ENCODE data around the gene VENTX. TPM values are rescaled to one million over a fixed set of nuclear protein-coding genes. Genes with fewer than 3 reads are reported as not detected.

The VENTX gene
- total RNA-seq, 2 donors from 2014 or later, result 5.1 to 9.5 TPM

DNA sequence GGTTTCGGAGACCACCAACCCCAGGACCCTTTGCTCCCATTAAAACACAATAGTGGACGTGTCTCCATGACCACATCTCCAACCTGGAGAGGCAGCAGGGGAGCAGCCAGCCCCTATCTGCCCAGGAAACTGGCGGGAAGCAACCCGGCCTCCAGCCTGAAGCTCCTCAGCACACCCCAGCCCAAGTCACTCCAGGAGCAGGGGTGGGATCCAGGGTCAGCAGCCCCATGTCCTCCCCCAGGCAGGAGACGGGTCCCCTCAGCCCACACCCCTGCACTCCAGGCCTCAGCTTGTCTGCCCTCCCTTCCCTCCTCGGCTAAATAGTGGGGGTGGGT, 38.4 kb downstream of the VENTX start:
- Histone ChIP-seq H3K4me1 (ENCODE audit: control insufficient read depth in 1 of 2, low read depth in 2 of 2) (peaks cover 9 to 11% of the 10 kb centered on the region in 2 donors), H3K36me3 (peaks cover 7% of the 10 kb centered on the region), H3K4me3 (peak overlapping the region; percentile 58), H3K27me3 (replicated peaks; ENCODE audit: insufficient read depth) (no peaks in the 10 kb centered on the region), H3K9me3 (no peaks in the 10 kb centered on the region), H3K27ac (no peak overlapping the region)
- no peak for ATAC-seq (ENCODE audit: insufficient number of reproducible peaks, low FRiP score, low read depth)
- DNase-seq (ENCODE audit: low spot score), result no peak
- TF ChIP-seq, protein P1, sequence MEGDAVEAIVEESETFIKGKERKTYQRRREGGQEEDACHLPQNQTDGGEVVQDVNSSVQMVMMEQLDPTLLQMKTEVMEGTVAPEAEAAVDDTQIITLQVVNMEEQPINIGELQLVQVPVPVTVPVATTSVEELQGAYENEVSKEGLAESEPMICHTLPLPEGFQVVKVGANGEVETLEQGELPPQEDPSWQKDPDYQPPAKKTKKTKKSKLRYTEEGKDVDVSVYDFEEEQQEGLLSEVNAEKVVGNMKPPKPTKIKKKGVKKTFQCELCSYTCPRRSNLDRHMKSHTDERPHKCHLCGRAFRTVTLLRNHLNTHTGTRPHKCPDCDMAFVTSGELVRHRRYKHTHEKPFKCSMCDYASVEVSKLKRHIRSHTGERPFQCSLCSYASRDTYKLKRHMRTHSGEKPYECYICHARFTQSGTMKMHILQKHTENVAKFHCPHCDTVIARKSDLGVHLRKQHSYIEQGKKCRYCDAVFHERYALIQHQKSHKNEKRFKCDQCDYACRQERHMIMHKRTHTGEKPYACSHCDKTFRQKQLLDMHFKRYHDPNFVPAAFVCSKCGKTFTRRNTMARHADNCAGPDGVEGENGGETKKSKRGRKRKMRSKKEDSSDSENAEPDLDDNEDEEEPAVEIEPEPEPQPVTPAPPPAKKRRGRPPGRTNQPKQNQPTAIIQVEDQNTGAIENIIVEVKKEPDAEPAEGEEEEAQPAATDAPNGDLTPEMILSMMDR (IDR thresholded peaks at IDR 0.05), result no peak

DNA sequence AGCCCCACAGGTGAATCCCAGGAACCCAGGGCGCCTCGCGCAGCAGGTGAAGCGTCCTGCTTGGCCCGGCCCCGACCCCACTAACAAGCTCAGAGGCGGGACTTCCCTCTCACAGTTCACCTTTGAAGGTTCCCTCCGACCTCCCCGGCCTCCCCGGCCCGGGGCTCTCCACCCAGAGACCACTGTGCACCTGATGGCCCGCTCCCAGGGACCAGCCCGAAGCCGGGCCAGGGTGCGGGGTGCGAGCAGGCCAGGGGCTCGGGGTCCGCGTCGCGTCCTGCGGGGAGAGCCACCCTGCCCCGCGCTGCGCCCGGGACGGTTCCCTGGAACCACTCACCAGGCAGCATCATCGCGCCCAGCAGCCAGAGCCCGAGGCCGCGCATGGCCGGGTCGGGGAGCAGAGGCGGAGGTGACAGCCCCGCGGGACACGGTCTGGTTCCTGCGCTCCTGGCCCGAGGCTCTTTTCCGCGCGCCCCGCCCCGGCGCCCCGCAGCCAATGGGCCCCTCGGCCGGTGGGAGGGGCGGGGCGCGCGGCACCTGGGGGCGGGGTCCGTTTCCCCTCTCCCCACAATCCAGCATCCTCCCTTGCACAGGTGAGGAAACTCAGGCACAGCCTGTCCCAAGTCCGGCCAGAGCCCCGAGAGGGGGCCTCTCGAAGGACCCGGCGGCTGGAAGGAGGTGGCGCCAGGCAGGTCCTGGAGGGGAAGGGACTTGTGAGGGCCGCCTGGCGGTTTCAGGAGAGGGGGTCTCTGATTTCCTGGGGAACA, 39.0 kb downstream of the VENTX start, which contains the start of gene ADAM8:
TSS of gene ADAM8 (minus strand) at position 434 of the 767 bp plus-strand sequence. CDS start at position 383, 51 bp downstream.
- ATAC-seq (ENCODE audit: insufficient number of reproducible peaks, low FRiP score, low read depth) (no peak), DNase-seq (ENCODE audit: low spot score) (no peak)
- no peaks in the 10 kb centered on the region for H3K9me3 ChIP-seq
- no peaks in the 10 kb centered on the region for H3K27me3 ChIP-seq (replicated peaks; ENCODE audit: insufficient read depth)
- H3K36me3 ChIP-seq, result peaks cover 11% of the 10 kb centered on the region
- peaks cover 9 to 11% of the 10 kb centered on the region in 2 donors for H3K4me1 ChIP-seq (ENCODE audit: control insufficient read depth in 1 of 2, low read depth in 2 of 2)
- TF ChIP-seq, protein P1 (IDR thresholded peaks at IDR 0.05), result no peak
- peak within 1 kb of the TSS; percentile 58 for H3K4me3 ChIP-seq
- no peak within 1 kb of the TSS for H3K27ac ChIP-seq

DNA sequence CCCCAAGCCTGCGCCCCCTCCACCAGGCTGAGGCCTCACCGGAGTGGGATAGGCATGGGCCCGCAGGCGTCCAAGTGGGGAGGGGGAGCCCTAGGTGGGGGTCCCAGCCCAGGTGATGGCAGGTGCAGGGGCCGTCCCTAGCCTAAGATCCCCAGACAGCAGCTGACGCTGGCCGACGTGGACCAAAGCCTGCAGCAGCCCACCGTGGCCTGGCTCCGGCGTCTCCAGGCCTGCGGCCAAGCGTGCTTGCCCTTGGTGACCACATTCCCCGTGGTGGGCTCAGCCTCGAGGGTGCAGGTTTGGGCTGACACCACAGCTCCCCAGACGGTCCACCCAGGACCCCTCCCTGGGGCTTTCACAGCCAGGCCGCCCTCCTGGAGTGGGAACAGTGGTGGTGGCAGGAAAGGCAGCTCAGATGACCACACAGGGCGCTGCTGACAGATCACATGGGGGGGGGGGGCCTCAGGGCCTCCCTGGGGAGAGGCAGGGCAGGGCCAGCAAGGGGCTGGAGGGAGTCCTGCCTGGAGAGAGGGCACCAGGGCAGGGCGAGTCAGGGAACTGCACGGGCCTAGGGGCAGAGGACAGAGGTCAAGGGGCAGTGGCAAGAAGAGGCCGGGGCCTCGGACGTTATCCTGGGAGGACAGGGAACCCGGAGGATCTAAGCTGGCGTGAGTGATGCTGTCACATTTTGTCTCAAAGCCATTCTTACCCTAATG, 39.8 kb downstream of the VENTX start:
- peaks cover 9 to 11% of the 10 kb centered on the region in 2 donors for H3K4me1 ChIP-seq (ENCODE audit: control insufficient read depth in 1 of 2, low read depth in 2 of 2)
- no peaks in the 10 kb centered on the region for H3K27me3 ChIP-seq (replicated peaks; ENCODE audit: insufficient read depth)
- H3K9me3 ChIP-seq, result no peaks in the 10 kb centered on the region
- DNase-seq (ENCODE audit: low spot score) (no peak), ATAC-seq (ENCODE audit: insufficient number of reproducible peaks, low FRiP score, low read depth) (no peak)
- no peak overlapping the region for H3K4me3 ChIP-seq
- H3K27ac ChIP-seq, result no peak overlapping the region
- TF ChIP-seq, protein P1 (IDR thresholded peaks at IDR 0.05), result no peak
- H3K36me3 ChIP-seq, result peaks cover 19% of the 10 kb centered on the region

DNA sequence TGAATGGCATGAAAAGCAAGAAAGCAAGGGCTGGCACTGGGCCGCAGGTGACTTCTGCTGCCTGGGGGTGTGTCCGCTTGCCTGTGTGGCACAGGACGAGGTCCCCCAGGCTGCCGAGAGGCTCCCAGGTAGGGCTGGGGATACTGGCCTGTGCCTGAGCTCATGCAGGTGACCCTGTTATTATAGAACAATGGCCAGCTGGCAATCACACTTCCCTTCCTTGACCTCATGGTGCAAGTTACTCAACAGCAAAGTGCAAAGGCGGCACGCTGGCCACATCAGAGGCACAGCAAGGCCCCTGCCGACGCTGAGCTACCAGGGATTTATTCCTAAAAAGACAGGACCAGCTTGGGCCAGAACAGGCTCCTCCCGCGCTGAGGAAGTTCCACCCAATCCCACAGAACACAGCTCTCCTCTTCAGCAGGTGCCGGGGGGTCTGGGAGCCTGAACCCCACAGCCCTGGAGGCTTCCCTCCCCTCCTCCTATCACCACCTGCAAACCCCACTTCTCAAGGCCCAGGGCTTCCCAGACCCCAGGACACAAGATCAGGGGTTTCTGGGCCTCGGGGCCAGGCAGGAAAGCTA, 40.4 kb downstream of the VENTX start:
- peaks cover 9 to 11% of the 10 kb centered on the region in 2 donors for H3K4me1 ChIP-seq (ENCODE audit: control insufficient read depth in 1 of 2, low read depth in 2 of 2)
- H3K36me3 ChIP-seq, result peaks cover 25% of the 10 kb centered on the region
- H3K27ac ChIP-seq, result no peak overlapping the region
- TF ChIP-seq, protein P1 (IDR thresholded peaks at IDR 0.05), result no peak
- no peaks in the 10 kb centered on the region for H3K9me3 ChIP-seq
- no peaks in the 10 kb centered on the region for H3K27me3 ChIP-seq (replicated peaks; ENCODE audit: insufficient read depth)
- ATAC-seq (ENCODE audit: insufficient number of reproducible peaks, low FRiP score, low read depth) (no peak), DNase-seq (ENCODE audit: low spot score) (no peak)
- no peak overlapping the region for H3K4me3 ChIP-seq
